H1 (cell line): ENCODE data around the gene ABCC9. TPM values are rescaled to one million over a fixed set of nuclear protein-coding genes. Genes with fewer than 3 reads are reported as not detected.

ENCODE experiments used
- CTCF ChIA-PET: fragments of 300-600 bp; sonication (Branson Sonifier 250); formaldehyde crosslinking; loops from one replicate; lab custom pipeline; 2021; ENCODE audit not compliant: partially characterized antibody; lab: Charles Lee
- POLR2A ChIA-PET: fragments of 300-600 bp; sonication (Branson Sonifier 250); formaldehyde crosslinking; loops from one replicate; lab custom pipeline; 2021; ENCODE audit warnings: inconsistent platforms; ENCODE audit not compliant: partially characterized antibody; lab: Charles Lee
- DNase-seq, 2 experiments: peaks; one replicate each; pipeline versions ENCODE4 v3.0.0 to v3.0.0-alpha.2; 2010 to 2022; ENCODE audit warnings: low spot score in 2 of 2, low read depth in 1 of 2, mixed read lengths in 1 of 2
- FAIRE-seq: peaks from 2 replicates; lab custom pipeline; 2011; peaks lifted over from hg19 to GRCh38; lab: Jason Lieb, UNC
- H2AFZ ChIP-seq: 2 replicates; pipeline ENCODE4 v1.8.1; 2012; ENCODE audit warnings: low read length, inconsistent platforms
- H2AK5ac ChIP-seq: 2 replicates; pipeline ENCODE4 v1.6.1; 2013; ENCODE audit warnings: low read depth, low read length
- H2BK120ac ChIP-seq: replicated peaks from 2 replicates; pipeline ENCODE3; 2013; ENCODE audit warnings: low read depth, low read length, inconsistent platforms
- H2BK12ac ChIP-seq: 2 replicates; pipeline ENCODE4 v1.6.1; 2013; ENCODE audit warnings: low read depth, low read length
- H2BK15ac ChIP-seq: 2 replicates; pipeline ENCODE4 v1.6.1; 2013; ENCODE audit warnings: low read length
- H2BK20ac ChIP-seq: 2 replicates; pipeline ENCODE4 v1.6.1; 2013; ENCODE audit warnings: low read length
- H2BK5ac ChIP-seq: 2 replicates; pipeline ENCODE4 v1.6.1; 2013; ENCODE audit warnings: low read depth, low read length
- H3K14ac ChIP-seq: 2 replicates; pipeline ENCODE4 v1.6.1; 2013; ENCODE audit warnings: inconsistent platforms; ENCODE audit not compliant: insufficient read length
- H3K18ac ChIP-seq: 2 replicates; pipeline ENCODE4 v1.6.1; 2013; ENCODE audit warnings: low read length; ENCODE audit errors: extremely low read depth
- H3K23ac ChIP-seq: 2 replicates; pipeline ENCODE4 v1.6.1; 2013; ENCODE audit warnings: inconsistent platforms; ENCODE audit not compliant: insufficient read length
- H3K23me2 ChIP-seq: 2 replicates; pipeline ENCODE4 v1.6.1; 2013; ENCODE audit warnings: low read depth, low read length
- H3K27ac ChIP-seq: 2 replicates; pipeline ENCODE4 v1.6.1; 2011; ENCODE audit warnings: low read depth, low read length, inconsistent platforms
- H3K27me3 ChIP-seq, 4 experiments: replicated peaks in 1 of 4; 1 replicate in 1 of 4; 2 replicates in 3 of 4; pipeline versions ENCODE4 v1.6.1 to v1.8.1; 2011 to 2013; ENCODE audit warnings: low read length in 3 of 4, mild to moderate bottlenecking in 3 of 4, inconsistent platforms in 2 of 4, mixed read lengths in 2 of 4, moderate library complexity in 1 of 4; ENCODE audit not compliant: control insufficient read depth in 3 of 4, insufficient read depth in 3 of 4; ENCODE audit errors: extremely low read depth in 1 of 4
- H3K36me3 ChIP-seq, 4 experiments: 2 replicates each; pipeline versions ENCODE4 v1.6.1 to v1.8.1; 2011 to 2013; ENCODE audit warnings: mild to moderate bottlenecking in 4 of 4, low read length in 3 of 4, moderate library complexity in 2 of 4, control low read depth in 1 of 4, inconsistent platforms in 1 of 4; ENCODE audit not compliant: insufficient read depth in 4 of 4, control insufficient read depth in 2 of 4
- H3K4ac ChIP-seq: replicated peaks from 2 replicates; pipeline ENCODE3; 2013; ENCODE audit warnings: low read length, low read depth, mixed read lengths, inconsistent platforms; ENCODE audit not compliant: insufficient read length
- H3K4me1 ChIP-seq, 4 experiments: replicated peaks in 1 of 4; 1 replicate in 1 of 4; 2 replicates in 3 of 4; pipeline versions ENCODE4 v1.6.1 to v1.8.1; 2011 to 2013; ENCODE audit warnings: low read length in 3 of 4, inconsistent platforms in 2 of 4, mixed read lengths in 1 of 4; ENCODE audit not compliant: insufficient read depth in 4 of 4, control insufficient read depth in 3 of 4
- H3K4me2 ChIP-seq, 2 experiments: 2 replicates each; pipeline versions ENCODE4 v1.6.1 to v1.8.1; 2011 to 2013; ENCODE audit warnings: low read depth in 2 of 2, low read length in 2 of 2, control low read depth in 1 of 2, inconsistent platforms in 1 of 2, mild to moderate bottlenecking in 1 of 2; ENCODE audit not compliant: insufficient read depth in 1 of 2
- H3K4me3 ChIP-seq, 4 experiments: fragments of 200-600, 300-600 bp in 1 of 4; sonication (generic), shearing (Covaris generic), sonication (Bioruptor Twin) in 1 of 4; 2 replicates each; pipeline versions ENCODE4 v1.5.1 to v1.8.1; 2011 to 2016; ENCODE audit warnings: low read length in 4 of 4, low read depth in 3 of 4, control low read depth in 2 of 4, inconsistent platforms in 2 of 4, mild to moderate bottlenecking in 2 of 4, mixed read lengths in 1 of 4, moderate library complexity in 1 of 4; ENCODE audit not compliant: insufficient read depth in 2 of 4; ENCODE audit errors: extremely low read depth in 1 of 4
- H3K56ac ChIP-seq: replicated peaks from 2 replicates; pipeline ENCODE3; 2013; ENCODE audit warnings: low read depth, mild to moderate bottlenecking, mixed read lengths, low read length, inconsistent platforms; ENCODE audit not compliant: insufficient read length
- H3K79me1 ChIP-seq: 2 replicates; pipeline ENCODE4 v1.6.1; 2013; ENCODE audit warnings: low read depth, low read length, control low read depth
- H3K79me2 ChIP-seq, 2 experiments: 2 replicates each; pipeline versions ENCODE4 v1.6.1 to v1.8.1; 2012 to 2013; ENCODE audit warnings: low read length in 2 of 2, mild to moderate bottlenecking in 2 of 2, inconsistent platforms in 1 of 2; ENCODE audit not compliant: insufficient read depth in 2 of 2, control insufficient read depth in 1 of 2
- H3K9ac ChIP-seq, 4 experiments: replicated peaks in 1 of 4; 1 replicate in 1 of 4; 2 replicates in 3 of 4; pipeline versions ENCODE4 v1.6.1 to v1.8.1; 2011 to 2013; ENCODE audit warnings: low read depth in 3 of 4, low read length in 3 of 4, control low read depth in 2 of 4, mild to moderate bottlenecking in 2 of 4, moderate library complexity in 2 of 4, inconsistent platforms in 1 of 4; ENCODE audit errors: extremely low read depth in 1 of 4
- H3K9me3 ChIP-seq, 2 experiments: 2 replicates each; pipeline versions ENCODE4 v1.6.1 to v1.8.1; 2012 to 2013; ENCODE audit warnings: mild to moderate bottlenecking in 2 of 2, moderate library complexity in 2 of 2, control low read depth in 1 of 2, inconsistent platforms in 1 of 2, low read depth in 1 of 2, low read length in 1 of 2, mixed read lengths in 1 of 2; ENCODE audit not compliant: insufficient read depth in 2 of 2
- H4K20me1 ChIP-seq, 2 experiments: replicated peaks in 1 of 2; 2 replicates each; pipeline versions ENCODE3 to v1.8.1; 2011 to 2013; ENCODE audit warnings: inconsistent platforms in 2 of 2, low read length in 2 of 2, mild to moderate bottlenecking in 1 of 2; ENCODE audit not compliant: insufficient read depth in 2 of 2, control insufficient read depth in 1 of 2
- H4K5ac ChIP-seq: 2 replicates; pipeline ENCODE4 v1.6.1; 2013; ENCODE audit warnings: low read length, low read depth, mixed read lengths, inconsistent platforms; ENCODE audit not compliant: insufficient read length
- H4K8ac ChIP-seq: 2 replicates; pipeline ENCODE4 v1.8.0; 2013; ENCODE audit warnings: mild to moderate bottlenecking, moderate library complexity, low read length, inconsistent platforms; ENCODE audit not compliant: insufficient read depth; ENCODE audit errors: extremely low read depth
- H4K91ac ChIP-seq: replicated peaks from 2 replicates; pipeline ENCODE3; 2013; ENCODE audit warnings: low read length, mixed read lengths, inconsistent platforms; ENCODE audit not compliant: insufficient read length
- ASH2L ChIP-seq: fragments of 200-600, 300-600 bp; sonication (generic); IDR thresholded peaks from one replicate; pipeline ENCODE4 v1.7.1; 2017; ENCODE audit warnings: low read length
- BCL11A ChIP-seq, 2 experiments: IDR thresholded peaks; one replicate each; pipeline ENCODE4 v1.6.1; 2011; ENCODE audit warnings: low read depth in 2 of 2, low read length in 2 of 2, mild to moderate bottlenecking in 2 of 2
- CBX8 ChIP-seq: fragments of 300-800, 300-1000 bp; sonication (generic); IDR thresholded peaks from 2 replicates; pipeline ENCODE4 v1.7.1; 2016; ENCODE audit warnings: low read depth, low read length, borderline replicate concordance
- CEBPB ChIP-seq: IDR thresholded peaks from 2 replicates; pipeline ENCODE4 v1.6.1; 2012; ENCODE audit warnings: low read depth, low read length
- EP300 ChIP-seq, 2 experiments: IDR thresholded peaks; 1 replicate in 1 of 2; 2 replicates in 1 of 2; pipeline ENCODE4 v1.6.1; 2011 to 2012; ENCODE audit warnings: low read depth in 2 of 2, low read length in 2 of 2, mild to moderate bottlenecking in 2 of 2, borderline replicate concordance in 1 of 2, inconsistent platforms in 1 of 2, moderate library complexity in 1 of 2
- HDAC2 ChIP-seq, 2 experiments: fragments of 300-600 bp in 1 of 2; sonication (generic) in 1 of 2; IDR thresholded peaks; 2 replicates each; pipeline ENCODE4 v1.6.1; 2011 to 2012; ENCODE audit warnings: low read depth in 2 of 2, low read length in 2 of 2, mild to moderate bottlenecking in 2 of 2, moderate library complexity in 2 of 2, borderline replicate concordance in 1 of 2, inconsistent platforms in 1 of 2
- KDM1A ChIP-seq: fragments of 200-600, 300-600 bp; sonication (generic); IDR thresholded peaks from 2 replicates; pipeline ENCODE4 v1.7.1; 2016; ENCODE audit warnings: mild to moderate bottlenecking, low read length, borderline replicate concordance
- KDM4A ChIP-seq: IDR thresholded peaks from one replicate; pipeline ENCODE4 v1.7.1; 2012; ENCODE audit warnings: low read depth, mild to moderate bottlenecking, moderate library complexity, low read length, inconsistent platforms; ENCODE audit not compliant: severe bottlenecking
- SP1 ChIP-seq: IDR thresholded peaks from 2 replicates; pipeline ENCODE4 v1.6.1; 2011; ENCODE audit warnings: low read depth, low read length
- SP2 ChIP-seq: IDR thresholded peaks from 2 replicates; pipeline ENCODE4 v1.6.1; 2012; ENCODE audit warnings: mild to moderate bottlenecking, low read length, inconsistent platforms
- SUZ12 ChIP-seq: fragments of 200-600 bp; sonication (generic); IDR thresholded peaks from 2 replicates; pipeline ENCODE4 v1.6.1; 2012; ENCODE audit warnings: mild to moderate bottlenecking, inconsistent platforms, low read length, moderate library complexity, mixed read lengths
- WGBS, 2 experiments: shearing (Covaris generic) in 1 of 2; methylation state at CpG; one replicate each; pipeline versions ENCODE4 v1.1.6 to v1.1.7; 2013 to 2015; ENCODE audit warnings: low lambda C conversion rate in 2 of 2, mixed read lengths in 2 of 2, inconsistent platforms in 1 of 2, low coverage in 1 of 2, missing lambda C conversion rate in 1 of 2; ENCODE audit not compliant: insufficient replicate concordance in 2 of 2, insufficient coverage in 1 of 2, insufficient read length in 1 of 2; ENCODE audit errors: extremely low coverage in 1 of 2, missing lambda C conversion rate in 1 of 2; 5-methylcytosine and 5-hydroxymethylcytosine counted together
- polyA plus RNA-seq, 7 experiments: library from polyadenylated mRNA; depleted of rRNA in 3 of 7; stranded (reverse) in 5 of 7; unstranded in 2 of 7; fragments of >200 nt in 5 of 7; fragments of 200-250 nt in 2 of 7; gene quantifications; 1 replicate in 5 of 7; 2 replicates in 1 of 7; 4 replicates in 1 of 7; pipeline versions ENCODE4 v1.2.1 to v1.2.3, GENCODE V29; 2011 to 2013; ENCODE audit warnings: missing spikeins in 2 of 7, mixed read lengths in 2 of 7
- total RNA-seq: library from RNA; stranded (reverse); fragmentation: NEBNext Ultra II Directional; extraction: Animal tissue kit (Norgen Biotek cat#: 25700); gene quantifications from 2 replicates; pipeline ENCODE4 v1.2.1, GENCODE V29; 2021

Gene ABCC9
- total and polyA plus RNA-seq, 2 of the 8 experiments (the other 6 are each of a cell fraction or from before 2014, with no cell fraction given), result under 0.01 TPM; not detected in 1

DNA sequence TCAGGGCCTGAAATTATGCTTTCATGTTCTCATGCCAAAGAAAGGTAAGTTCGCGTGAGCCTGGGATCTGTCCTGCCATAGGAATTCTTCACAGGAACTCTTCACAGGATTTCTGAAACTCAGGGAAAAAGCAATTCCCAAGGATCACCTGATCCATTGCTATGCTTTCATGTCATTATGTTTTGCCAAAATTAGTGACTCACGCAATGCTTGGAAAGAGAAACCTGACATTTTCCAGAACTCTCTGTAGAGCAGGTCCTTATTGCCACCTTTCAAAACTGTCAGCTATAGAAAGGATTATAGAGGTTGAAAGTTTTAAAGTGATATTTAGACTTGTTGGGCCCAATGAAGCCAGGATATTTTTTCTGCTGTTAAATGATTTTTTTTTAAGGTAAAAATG, 160.4 kb downstream of the ABCC9 start:
- Histone ChIP-seq H4K20me1 (no peaks in the 10 kb centered on the region), H4K5ac (no peak overlapping the region), H3K79me1 (no peaks in the 10 kb centered on the region), H3K23ac (no peak overlapping the region), H3K18ac (no peak overlapping the region), H3K4me3 (no peak overlapping the region), H2AFZ (no peak overlapping the region; the same call in 1 of the 2 replicates), H3K27ac (no peak overlapping the region), H3K4me2 (no peak overlapping the region), H2AK5ac (no peak overlapping the region), H2BK12ac (no peak overlapping the region), H2BK15ac (no peak overlapping the region), H3K27me3 (no peaks in the 10 kb centered on the region), H3K56ac (no peak overlapping the region), H3K9me3 (no peaks in the 10 kb centered on the region), H3K14ac (no peak overlapping the region), H4K91ac (no peak overlapping the region), H4K8ac (no peak overlapping the region), H2BK5ac (no peak overlapping the region), H3K9ac (no peak overlapping the region), H3K4ac (no peak overlapping the region), H3K36me3 (no peaks in the 10 kb centered on the region), H3K23me2 (no peaks in the 10 kb centered on the region), H3K4me1 (no peaks in the 10 kb centered on the region), H2BK120ac (no peak overlapping the region), H3K79me2 (no peaks in the 10 kb centered on the region), H2BK20ac (no peak overlapping the region)
- ChIA-PET POLR2A (no interaction called here), CTCF (no interaction called here)
- WGBS, 2 experiments, result 96% methylated on average over 3 of the region's 3 CpGs; no CpG with 5 or more reads in 1 of the 2 experiments
- no peak for DNase-seq
- TF ChIP-seq HDAC2 (IDR thresholded peaks at IDR 0.05; ENCODE audit: borderline replicate concordance in 1 of 2, low read depth in 2 of 2, low read length in 2 of 2) (no peak), KDM1A (no peak), SP1 (no peak), CEBPB (no peak), ASH2L (no peak), BCL11A (IDR thresholded peaks at IDR 0.05; ENCODE audit: low read depth in 2 of 2, low read length in 2 of 2) (no peak), EP300 (IDR thresholded peaks at IDR 0.05; ENCODE audit: borderline replicate concordance in 1 of 2, low read depth in 2 of 2, low read length in 2 of 2) (no peak), SP2 (no peak), KDM4A (no peak), SUZ12 (no peak), CBX8 (no peak)
- FAIRE-seq, result no peak
